Activated CD4-positive, alpha-beta T cell treated with anti-CD3 and anti-CD28 coated beads, Interleukin-2, amount 10 ng/mL, durations not matched to agents 7 days and 5 days (primary cell): Measurements from ENCODE around the gene FOXN1. TPM values are rescaled to one million over a fixed set of nuclear protein-coding genes. Genes with fewer than 3 reads are reported as not detected.

Source experiments
- CTCF ChIA-PET: fragments of 350-600 bp; sonication (Branson Sonifier 250); formaldehyde crosslinking; loops from one replicate; lab custom pipeline; 2021; ENCODE audit warnings: antibody characterized with exemption; lab: Charles Lee
- POLR2A ChIA-PET: fragments of 350-600 bp; sonication (Branson Sonifier 250); formaldehyde crosslinking; loops from one replicate; lab custom pipeline; 2021; ENCODE audit warnings: antibody characterized with exemption; lab: Charles Lee
- DNase-seq: peaks from one replicate; pipeline ENCODE4 v3.0.0-alpha.2; 2020
- H3K27ac Mint-ChIP-seq: one replicate; pipeline ENCODE4 v1.8.0; 2021; ENCODE audit warnings: mild to moderate bottlenecking, moderate library complexity, mixed read lengths
- H3K27me3 Mint-ChIP-seq: one replicate; pipeline ENCODE4 v1.8.0; 2021; ENCODE audit warnings: mixed read lengths
- H3K36me3 Mint-ChIP-seq: one replicate; pipeline ENCODE4 v1.8.0; 2021; ENCODE audit warnings: low read depth, mixed read lengths
- H3K4me1 Mint-ChIP-seq: one replicate; pipeline ENCODE4 v1.8.0; 2021; ENCODE audit warnings: mixed read lengths
- H3K4me3 Mint-ChIP-seq: one replicate; pipeline ENCODE4 v1.8.0; 2021; ENCODE audit warnings: mild to moderate bottlenecking, moderate library complexity, mixed read lengths
- H3K9me3 Mint-ChIP-seq: one replicate; pipeline ENCODE4 v1.8.0; 2021; ENCODE audit warnings: mixed read lengths
- total RNA-seq, 2 experiments: library from RNA; stranded (reverse); gene quantifications; one replicate each; pipeline ENCODE4 v1.2.3, GENCODE V29; 2021

FOXN1 gene
- total RNA-seq, 2 experiments from 2014 or later, result not detected

GRCh38 chr17:28482551-28483199 lies 23.5 kb upstream of the FOXN1 start:
- Mint-ChIP-seq H3K4me1 (peaks cover 9% of the 10 kb centered on the region), H3K27me3 (no peaks in the 10 kb centered on the region), H3K36me3 (no peaks in the 10 kb centered on the region), H3K9me3 (no peaks in the 10 kb centered on the region), H3K27ac (no peak overlapping the region), H3K4me3 (no peak overlapping the region)
- ChIA-PET POLR2A (no interaction called here), CTCF (no interaction called here)
- DNase-seq, result no peak

- Mint-ChIP-seq H3K27ac (no peak overlapping the region), H3K4me3 (no peak overlapping the region), H3K36me3 (no peaks in the 10 kb centered on the region), H3K4me1 (peaks cover 9% of the 10 kb centered on the region), H3K27me3 (no peaks in the 10 kb centered on the region), H3K9me3 (no peaks in the 10 kb centered on the region)
- CTCF ChIA-PET, result interaction anchor here (0.6 to 1.4 kb wide), 2 partner anchors 11 to 1766 kb away, joined by 3 read pairs; no protein-coding TSS in a partner anchor
- DNase-seq, result no peak
- POLR2A ChIA-PET, result no interaction called here
These were observed 21.9 kb upstream of the FOXN1 start for GRCh38 chr17:28484296-28484695.

- Mint-ChIP-seq H3K36me3 (no peaks in the 10 kb centered on the region), H3K4me3 (no peak overlapping the region), H3K27me3 (no peaks in the 10 kb centered on the region), H3K4me1 (peaks cover 9% of the 10 kb centered on the region), H3K27ac (no peak overlapping the region), H3K9me3 (no peaks in the 10 kb centered on the region)
- CTCF ChIA-PET, result interaction anchor here (0.6 to 1.4 kb wide), 3 partner anchors 10 to 1766 kb away, joined by 3 to 4 read pairs (median 3); no protein-coding TSS in a partner anchor
- DNase-seq, result no peak
- POLR2A ChIA-PET, result interaction anchor here (1.0 kb wide), 1 partner anchor 16 kb away, joined by 3 read pairs; no protein-coding TSS in a partner anchor
These were observed 21.1 kb upstream of the FOXN1 start for GRCh38 chr17:28485049-28485448.

- no peaks in the 10 kb centered on the region for H3K36me3 Mint-ChIP-seq
- H3K4me3 Mint-ChIP-seq, result no peak overlapping the region
- CTCF ChIA-PET, result no interaction called here
- H3K27me3 Mint-ChIP-seq, result no peaks in the 10 kb centered on the region
- POLR2A ChIA-PET, result no interaction called here
- no peak overlapping the region for H3K27ac Mint-ChIP-seq
- DNase-seq, result no peak
- H3K9me3 Mint-ChIP-seq, result no peaks in the 10 kb centered on the region
- peaks cover 9% of the 10 kb centered on the region for H3K4me1 Mint-ChIP-seq
These were observed 18.1 kb upstream of the FOXN1 start for GRCh38 chr17:28487881-28488532.

- no peak for DNase-seq
- CTCF ChIA-PET, result no interaction called here
- Mint-ChIP-seq H3K27ac (no peak overlapping the region), H3K4me3 (no peak overlapping the region), H3K4me1 (peaks cover 9% of the 10 kb centered on the region), H3K27me3 (no peaks in the 10 kb centered on the region), H3K36me3 (no peaks in the 10 kb centered on the region), H3K9me3 (no peaks in the 10 kb centered on the region)
- POLR2A ChIA-PET, result no interaction called here
These were observed 17.4 kb upstream of the FOXN1 start for GRCh38 chr17:28488533-28489276.

- Mint-ChIP-seq H3K4me1 (no peaks in the 10 kb centered on the region), H3K27ac (no peak overlapping the region), H3K36me3 (no peaks in the 10 kb centered on the region), H3K9me3 (no peaks in the 10 kb centered on the region), H3K27me3 (no peaks in the 10 kb centered on the region), H3K4me3 (no peak overlapping the region)
- POLR2A ChIA-PET, result no interaction called here
- CTCF ChIA-PET, result no interaction called here
- DNase-seq, result no peak
These were observed 14.9 kb upstream of the FOXN1 start for GRCh38 chr17:28491286-28491685.

GRCh38 chr17:28491860-28492259 lies 14.3 kb upstream of the FOXN1 start:
- no peaks in the 10 kb centered on the region for H3K36me3 Mint-ChIP-seq
- no peak for DNase-seq
- no peak overlapping the region for H3K4me3 Mint-ChIP-seq
- ChIA-PET POLR2A (no interaction called here), CTCF (no interaction called here)
- no peaks in the 10 kb centered on the region for H3K27me3 Mint-ChIP-seq
- H3K4me1 Mint-ChIP-seq, result no peaks in the 10 kb centered on the region
- H3K9me3 Mint-ChIP-seq, result no peaks in the 10 kb centered on the region
- H3K27ac Mint-ChIP-seq, result no peak overlapping the region

- ChIA-PET POLR2A (no interaction called here), CTCF (interaction anchor here (1.3 kb wide), 1 partner anchor 10 kb away, joined by 7 read pairs; no protein-coding TSS in a partner anchor)
- Mint-ChIP-seq H3K36me3 (no peaks in the 10 kb centered on the region), H3K4me3 (no peak overlapping the region), H3K27ac (no peak overlapping the region), H3K4me1 (no peaks in the 10 kb centered on the region), H3K9me3 (no peaks in the 10 kb centered on the region), H3K27me3 (no peaks in the 10 kb centered on the region)
- no peak for DNase-seq
These were observed 13.5 kb upstream of the FOXN1 start for GRCh38 chr17:28492352-28493310.

- POLR2A ChIA-PET, result no interaction called here
- no peaks in the 10 kb centered on the region for H3K4me1 Mint-ChIP-seq
- CTCF ChIA-PET, result interaction anchor here (1.3 kb wide), 1 partner anchor 10 kb away, joined by 7 read pairs; no protein-coding TSS in a partner anchor
These were observed 12.7 kb upstream of the FOXN1 start for GRCh38 chr17:28493460-28493859.

GRCh38 chr17:28494445-28495188 lies 11.5 kb upstream of the FOXN1 start:
- no peaks in the 10 kb centered on the region for H3K36me3 Mint-ChIP-seq
- ChIA-PET POLR2A (no interaction called here), CTCF (interaction anchor here (0.9 to 1.2 kb wide), 4 partner anchors 9 to 59 kb away, joined by 3 to 5 read pairs (median 4); no protein-coding TSS in a partner anchor)
- no peaks in the 10 kb centered on the region for H3K4me1 Mint-ChIP-seq
- no peaks in the 10 kb centered on the region for H3K9me3 Mint-ChIP-seq
- H3K27ac Mint-ChIP-seq, result no peak overlapping the region
- H3K27me3 Mint-ChIP-seq, result no peaks in the 10 kb centered on the region
- DNase-seq, result peak; percentile 79
- H3K4me3 Mint-ChIP-seq, result no peak overlapping the region

More at GRCh38 chr17:28493460-28493859, 12.7 kb upstream of the FOXN1 start:
- H3K4me3 Mint-ChIP-seq, result no peak overlapping the region
- H3K27me3 Mint-ChIP-seq, result no peaks in the 10 kb centered on the region
- H3K27ac Mint-ChIP-seq, result no peak overlapping the region
- DNase-seq, result no peak
- H3K9me3 Mint-ChIP-seq, result no peaks in the 10 kb centered on the region
- H3K36me3 Mint-ChIP-seq, result no peaks in the 10 kb centered on the region

GRCh38 chr17:28495635-28496034 lies 10.5 kb upstream of the FOXN1 start:
- Mint-ChIP-seq H3K27ac (no peak overlapping the region), H3K9me3 (no peaks in the 10 kb centered on the region), H3K4me3 (no peak overlapping the region), H3K27me3 (no peaks in the 10 kb centered on the region), H3K36me3 (no peaks in the 10 kb centered on the region), H3K4me1 (no peaks in the 10 kb centered on the region)
- ChIA-PET CTCF (interaction anchor here (0.8 to 1.2 kb wide), 5 partner anchors 11 to 182 kb away, joined by 3 to 4 read pairs (median 3); no protein-coding TSS in a partner anchor), POLR2A (no interaction called here)
- no peak for DNase-seq
